ENCODE results near the gene NID2.

DNA sequence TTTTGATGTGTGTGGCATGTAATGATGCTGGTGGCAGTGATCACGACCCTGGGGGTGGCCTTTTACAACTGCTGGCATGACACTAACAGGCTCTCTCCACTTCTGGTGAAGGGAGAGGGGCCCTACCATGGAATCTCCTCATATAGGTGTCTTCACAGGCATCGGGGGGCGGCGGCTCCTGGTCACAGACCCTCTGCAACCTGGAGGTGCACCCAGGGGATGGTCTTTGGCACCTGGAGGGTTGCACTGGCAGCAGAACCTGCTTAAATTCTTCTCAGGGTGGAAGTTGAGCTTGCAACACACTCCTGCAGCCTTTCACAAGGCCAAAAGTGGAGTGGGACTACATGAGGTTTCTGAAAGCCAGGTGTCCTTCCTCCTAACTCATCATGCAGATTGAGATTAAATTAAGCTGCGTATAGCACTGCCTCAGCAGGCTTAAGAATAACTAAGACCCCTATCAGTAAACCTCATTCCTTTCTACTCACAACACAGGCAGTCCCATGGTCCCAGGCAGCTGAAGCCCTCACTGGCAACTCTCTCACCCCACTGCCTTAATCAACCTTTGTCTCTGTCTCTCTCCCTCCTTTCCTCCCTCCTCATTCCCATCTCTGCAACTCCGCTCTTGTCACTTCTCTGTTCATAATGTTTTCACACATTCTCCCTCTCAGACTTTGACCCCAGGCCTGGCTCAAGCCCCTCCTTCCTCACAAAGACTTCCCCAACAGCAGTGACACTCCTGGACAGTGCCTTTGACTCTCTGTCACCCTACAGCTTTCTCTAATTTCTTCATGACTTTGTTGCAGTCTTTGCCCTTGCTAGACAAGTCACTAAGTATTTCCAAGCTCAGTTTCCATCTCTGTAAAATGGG lies 18.9 kb downstream of the NID2 start:
- TF ChIP-seq, protein P1, sequence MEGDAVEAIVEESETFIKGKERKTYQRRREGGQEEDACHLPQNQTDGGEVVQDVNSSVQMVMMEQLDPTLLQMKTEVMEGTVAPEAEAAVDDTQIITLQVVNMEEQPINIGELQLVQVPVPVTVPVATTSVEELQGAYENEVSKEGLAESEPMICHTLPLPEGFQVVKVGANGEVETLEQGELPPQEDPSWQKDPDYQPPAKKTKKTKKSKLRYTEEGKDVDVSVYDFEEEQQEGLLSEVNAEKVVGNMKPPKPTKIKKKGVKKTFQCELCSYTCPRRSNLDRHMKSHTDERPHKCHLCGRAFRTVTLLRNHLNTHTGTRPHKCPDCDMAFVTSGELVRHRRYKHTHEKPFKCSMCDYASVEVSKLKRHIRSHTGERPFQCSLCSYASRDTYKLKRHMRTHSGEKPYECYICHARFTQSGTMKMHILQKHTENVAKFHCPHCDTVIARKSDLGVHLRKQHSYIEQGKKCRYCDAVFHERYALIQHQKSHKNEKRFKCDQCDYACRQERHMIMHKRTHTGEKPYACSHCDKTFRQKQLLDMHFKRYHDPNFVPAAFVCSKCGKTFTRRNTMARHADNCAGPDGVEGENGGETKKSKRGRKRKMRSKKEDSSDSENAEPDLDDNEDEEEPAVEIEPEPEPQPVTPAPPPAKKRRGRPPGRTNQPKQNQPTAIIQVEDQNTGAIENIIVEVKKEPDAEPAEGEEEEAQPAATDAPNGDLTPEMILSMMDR (IDR thresholded peaks at IDR 0.05 in 4 of 5, conservative IDR thresholded peaks at IDR 0.05 in 1 of 5) = no peak
- no peak for TF ChIP-seq POLR2A (IDR thresholded peaks at IDR 0.05)

Data from gastrocnemius medialis (tissue), 4 donors.